MCF 10A (cell line): ENCODE data around the gene ELFN2. TPM values are rescaled to one million over a fixed set of nuclear protein-coding genes. Genes with fewer than 3 reads are reported as not detected.

ENCODE experiments used
- BruUV-seq: library from RNA; stranded (reverse); fragments of 400-500 nt; replicated peaks from 2 replicates; lab custom pipeline; 2021; lab: Mats Ljungman, UMichigan
- CTCF ChIA-PET: fragments of 300-600 bp; sonication (Branson Sonifier 250); formaldehyde crosslinking; extraction: SDS; loops from one replicate; lab custom pipeline; 2021; ENCODE audit warnings: antibody characterized with exemption, inconsistent platforms; lab: Yijun Ruan, JAX
- POLR2A ChIA-PET: fragments of 300-600, 350-650 bp; sonication (Branson Sonifier 250); formaldehyde crosslinking; extraction: SDS; loops from one replicate; lab custom pipeline; 2020; ENCODE audit warnings: antibody characterized with exemption, inconsistent platforms; lab: Yijun Ruan, JAX
- DNase-seq: peaks from one replicate; pipeline ENCODE4 v3.0.0-alpha.2; 2018; ENCODE audit not compliant: unreplicated experiment
- H3K27ac Mint-ChIP-seq: one replicate; pipeline ENCODE4 v1.8.0; 2022; ENCODE audit warnings: mild to moderate bottlenecking, low read depth, mixed read lengths; ENCODE audit not compliant: unreplicated experiment
- H3K27me3 Mint-ChIP-seq: one replicate; pipeline ENCODE4 v1.8.0; 2022; ENCODE audit warnings: mixed read lengths; ENCODE audit not compliant: insufficient read depth, unreplicated experiment
- H3K36me3 Mint-ChIP-seq: one replicate; pipeline ENCODE4 v1.8.0; 2022; ENCODE audit warnings: mild to moderate bottlenecking, moderate library complexity, mixed read lengths; ENCODE audit not compliant: insufficient read depth, unreplicated experiment
- H3K4me1 Mint-ChIP-seq: one replicate; pipeline ENCODE4 v1.8.0; 2022; ENCODE audit warnings: mixed read lengths; ENCODE audit not compliant: insufficient read depth, unreplicated experiment
- H3K4me3 Mint-ChIP-seq: one replicate; pipeline ENCODE4 v1.8.0; 2022; ENCODE audit warnings: mild to moderate bottlenecking, moderate library complexity, mixed read lengths; ENCODE audit not compliant: unreplicated experiment
- H3K9me3 Mint-ChIP-seq: one replicate; pipeline ENCODE4 v1.8.0; 2022; ENCODE audit warnings: mixed read lengths; ENCODE audit not compliant: unreplicated experiment
- intact Hi-C: fragments of 100-400 bp; cut with micrococcal nuclease; formaldehyde crosslinking; loops from 2 replicates; pipeline ENCODE4 v1.14.1; 2022
- total RNA-seq: library from RNA; stranded (reverse); gene quantifications from 2 replicates; pipeline ENCODE4 v1.2.3, GENCODE V29; 2022
- TF ChIP-seq, protein P1 (sequence below): fragments of 200-600 bp; IDR thresholded peaks from one replicate; pipeline ENCODE4 v1.8.0; 2022; ENCODE audit warnings: antibody characterized with exemption, mild to moderate bottlenecking; ENCODE audit not compliant: unreplicated experiment

ELFN2 gene
- total RNA-seq, 1 experiment from 2014 or later: 4.2 TPM

DNA sequence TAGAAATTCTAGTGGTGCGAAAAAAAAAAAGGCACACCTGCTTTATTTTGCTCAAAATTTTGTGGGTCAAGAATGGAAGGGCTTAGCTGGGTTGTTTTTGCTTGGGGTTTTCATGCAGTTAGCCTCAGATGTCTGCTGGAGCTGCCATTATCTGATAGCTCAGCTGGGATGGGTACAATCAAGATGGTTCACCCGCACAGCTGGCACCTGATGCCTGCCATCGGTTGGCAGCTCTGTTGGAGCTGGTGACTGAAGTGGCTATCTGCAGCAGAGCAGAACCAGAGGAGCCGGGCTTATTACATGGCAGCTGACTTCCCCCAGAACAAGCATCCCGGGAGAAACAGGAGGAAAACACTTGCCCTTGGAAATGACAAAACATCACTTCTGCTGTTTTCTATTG is 12.1 kb upstream of the ELFN2 start:
- no peaks in the 10 kb centered on the region for H3K36me3 Mint-ChIP-seq
- TF ChIP-seq, protein P1, sequence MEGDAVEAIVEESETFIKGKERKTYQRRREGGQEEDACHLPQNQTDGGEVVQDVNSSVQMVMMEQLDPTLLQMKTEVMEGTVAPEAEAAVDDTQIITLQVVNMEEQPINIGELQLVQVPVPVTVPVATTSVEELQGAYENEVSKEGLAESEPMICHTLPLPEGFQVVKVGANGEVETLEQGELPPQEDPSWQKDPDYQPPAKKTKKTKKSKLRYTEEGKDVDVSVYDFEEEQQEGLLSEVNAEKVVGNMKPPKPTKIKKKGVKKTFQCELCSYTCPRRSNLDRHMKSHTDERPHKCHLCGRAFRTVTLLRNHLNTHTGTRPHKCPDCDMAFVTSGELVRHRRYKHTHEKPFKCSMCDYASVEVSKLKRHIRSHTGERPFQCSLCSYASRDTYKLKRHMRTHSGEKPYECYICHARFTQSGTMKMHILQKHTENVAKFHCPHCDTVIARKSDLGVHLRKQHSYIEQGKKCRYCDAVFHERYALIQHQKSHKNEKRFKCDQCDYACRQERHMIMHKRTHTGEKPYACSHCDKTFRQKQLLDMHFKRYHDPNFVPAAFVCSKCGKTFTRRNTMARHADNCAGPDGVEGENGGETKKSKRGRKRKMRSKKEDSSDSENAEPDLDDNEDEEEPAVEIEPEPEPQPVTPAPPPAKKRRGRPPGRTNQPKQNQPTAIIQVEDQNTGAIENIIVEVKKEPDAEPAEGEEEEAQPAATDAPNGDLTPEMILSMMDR: no peak
- no peak for DNase-seq
- no peaks in the 10 kb centered on the region for H3K4me1 Mint-ChIP-seq
- peaks cover 13% of the 10 kb centered on the region for H3K9me3 Mint-ChIP-seq
- intact Hi-C loops: no loop called here
- no peak overlapping the region for H3K4me3 Mint-ChIP-seq
- H3K27me3 Mint-ChIP-seq: no peaks in the 10 kb centered on the region
- H3K27ac Mint-ChIP-seq: no peak overlapping the region
- POLR2A ChIA-PET: no interaction called here
- BruUV-seq: no TSS peak
- CTCF ChIA-PET: interaction anchor here (0.6 to 0.7 kb wide), 3 partner anchors 9 to 1035 kb away, joined by 3 to 5 read pairs (median 4); no protein-coding TSS in a partner anchor

DNA sequence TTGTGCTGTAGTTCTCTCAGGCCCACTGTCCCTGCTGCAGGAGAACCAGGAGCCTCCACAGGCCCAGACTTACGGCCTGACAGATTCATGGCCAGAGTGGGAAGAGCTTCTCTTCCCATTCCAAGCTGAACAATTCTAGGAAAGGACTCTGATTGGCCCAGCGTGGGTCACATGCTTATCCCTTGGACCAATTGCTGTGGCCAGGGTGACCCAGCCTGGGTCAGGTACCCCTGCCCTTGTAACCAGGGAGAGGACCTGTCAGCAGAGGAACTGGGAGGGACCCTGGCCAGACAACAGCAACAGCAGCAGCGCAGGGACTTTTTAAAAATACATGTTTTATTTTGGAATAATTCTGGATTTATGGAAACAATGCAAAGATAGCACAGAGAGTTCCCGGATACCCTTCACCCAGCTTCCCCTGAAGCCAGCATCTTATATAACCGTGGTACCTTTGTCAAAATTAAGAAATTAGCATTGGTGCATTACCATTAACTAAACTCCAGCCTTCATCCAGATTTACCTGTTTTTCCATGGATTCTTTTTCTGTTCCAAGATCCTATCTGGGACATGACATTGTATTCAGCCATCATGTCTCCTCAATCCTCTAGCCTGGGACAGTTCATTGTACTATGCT is 8.8 kb upstream of the ELFN2 start:
- Mint-ChIP-seq H3K9me3 (peaks cover 7% of the 10 kb centered on the region), H3K27ac (no peak overlapping the region)

DNA sequence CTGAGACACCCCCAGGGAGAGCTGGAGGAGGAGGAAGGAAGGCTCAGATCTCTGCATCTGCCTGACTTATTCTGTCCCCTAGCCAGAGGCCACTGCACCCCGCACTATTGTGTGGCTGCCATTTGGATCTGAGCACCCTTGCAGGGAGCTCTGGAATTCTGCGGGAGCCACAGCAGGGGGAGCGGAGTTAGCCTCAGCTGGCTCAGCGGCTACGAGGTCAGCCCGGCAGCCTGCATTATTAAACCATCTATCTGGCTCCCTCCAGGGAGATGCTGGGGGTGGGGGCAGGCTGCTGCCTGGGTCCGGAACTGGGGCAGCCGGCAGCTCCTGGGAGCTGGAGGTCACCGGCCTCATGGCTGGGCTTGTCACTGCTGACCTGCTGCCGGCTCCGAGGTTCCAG is 6.5 kb upstream of the ELFN2 start:
- H3K36me3 Mint-ChIP-seq: peaks cover 8% of the 10 kb centered on the region
- peaks cover 4% of the 10 kb centered on the region for H3K9me3 Mint-ChIP-seq
- CTCF ChIA-PET: interaction anchor here (1.0 to 1.7 kb wide), 2 partner anchors 24 to 116 kb away, joined by 4 to 5 read pairs; no protein-coding TSS in a partner anchor
- no peak for DNase-seq
- no peaks in the 10 kb centered on the region for H3K27me3 Mint-ChIP-seq
- intact Hi-C loops: no loop called here
- TF ChIP-seq, protein P1: no peak
- BruUV-seq: no TSS peak
- H3K27ac Mint-ChIP-seq: no peak overlapping the region
- H3K4me1 Mint-ChIP-seq: peaks cover 24% of the 10 kb centered on the region
- POLR2A ChIA-PET: no interaction called here
- no peak overlapping the region for H3K4me3 Mint-ChIP-seq

More for the DNA sequence above, 8.8 kb upstream of the ELFN2 start:
- H3K4me3 Mint-ChIP-seq: no peak overlapping the region
- ChIA-PET CTCF (interaction anchor here (0.9 kb wide), 1 partner anchor 19 kb away, joined by 3 read pairs; no protein-coding TSS in a partner anchor), POLR2A (no interaction called here)
- peaks cover 16% of the 10 kb centered on the region for H3K4me1 Mint-ChIP-seq
- no peak for DNase-seq
- TF ChIP-seq, protein P1: no peak
- intact Hi-C loops: no loop called here
- H3K36me3 Mint-ChIP-seq: peaks cover 8% of the 10 kb centered on the region
- no TSS peak for BruUV-seq
- no peaks in the 10 kb centered on the region for H3K27me3 Mint-ChIP-seq

DNA sequence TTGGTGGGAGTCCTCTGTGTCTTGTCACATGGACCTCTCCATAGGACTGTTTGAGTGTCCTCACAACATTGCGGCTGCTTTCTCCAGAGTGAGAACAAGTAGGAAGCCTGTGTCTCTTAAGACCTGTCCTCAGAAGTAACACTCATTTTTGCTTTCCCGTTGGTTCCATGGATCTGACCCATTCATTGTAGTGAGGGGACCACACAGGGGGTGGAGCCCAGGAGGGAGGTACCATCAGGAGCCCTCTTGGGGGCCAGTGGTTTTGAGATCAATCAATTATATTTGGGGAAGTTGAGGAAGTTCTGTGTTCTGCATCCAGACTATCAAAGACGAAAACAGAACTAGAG is 5.4 kb upstream of the ELFN2 start:
- Mint-ChIP-seq H3K4me3 (no peak overlapping the region), H3K36me3 (peaks cover 8% of the 10 kb centered on the region), H3K27me3 (no peaks in the 10 kb centered on the region), H3K4me1 (peaks cover 24% of the 10 kb centered on the region), H3K27ac (peak overlapping the region; percentile 89), H3K9me3 (peaks cover 4% of the 10 kb centered on the region)
- intact Hi-C loops: loop anchor here (1.0 kb wide), 1 partner anchor 104 kb away; no protein-coding TSS in a partner anchor
- ChIA-PET POLR2A (interaction anchor here (0.7 to 1.8 kb wide), 5 partner anchors 15 to 126 kb away, joined by 3 to 6 read pairs (median 5); no protein-coding TSS in a partner anchor), CTCF (interaction anchor here (0.6 to 1.9 kb wide), 4 partner anchors 79 to 116 kb away, joined by 3 to 6 read pairs (median 4); no protein-coding TSS in a partner anchor)
- no TSS peak for BruUV-seq
- no peak for DNase-seq
- TF ChIP-seq, protein P1: no peak
